HepG2 (cell line): ENCODE measurements around the gene DIAPH1. TPM values are rescaled to one million over a fixed set of nuclear protein-coding genes. Genes with fewer than 3 reads are reported as not detected.

Experiments used
- ATAC-seq: fragments of 200-7000 bp; cut with Tn5 transposase; 3 replicates; pipeline ENCODE4 v1.9.1; 2020; ENCODE audit warnings: mild to moderate bottlenecking, moderate library complexity
- BruUV-seq: library from RNA; stranded (reverse); fragments of 400-500 nt; replicated peaks from 2 replicates; lab custom pipeline; 2021; lab: Mats Ljungman, UMichigan
- CTCF ChIA-PET: fragments of 300-600 bp; formaldehyde crosslinking; extraction: SDS; loops from one replicate; lab custom pipeline; 2021; ENCODE audit warnings: low total read pairs, inconsistent platforms, low intra/inter-chr PET ratio; lab: Yijun Ruan, JAX
- POLR2A ChIA-PET: fragments of 350-600 bp; sonication (Branson Sonifier 250); formaldehyde crosslinking; loops from one replicate; lab custom pipeline; 2020; ENCODE audit warnings: antibody characterized with exemption, inconsistent platforms; lab: Yijun Ruan, JAX
- DNase-seq: peaks from one replicate; pipeline ENCODE4 v3.0.0-alpha.2; 2015; ENCODE audit warnings: low spot score
- FAIRE-seq: peaks from 3 replicates; lab custom pipeline; 2011; peaks lifted over from hg19 to GRCh38; lab: Jason Lieb, UNC
- H2AFZ ChIP-seq: one replicate; pipeline ENCODE4 v1.6.1; 2011; ENCODE audit warnings: low read length, inconsistent platforms
- H3K27ac ChIP-seq: fragments of 300-600 bp; 3 replicates; pipeline ENCODE4 v1.8.0; 2011; ENCODE audit warnings: mixed run types, mild to moderate bottlenecking, mixed read lengths, low read length, inconsistent platforms; ENCODE audit not compliant: insufficient read depth; ENCODE audit errors: extremely low read length
- H3K27me3 ChIP-seq, 2 experiments: fragments of 200-600 bp in 1 of 2; 2 replicates in 1 of 2; 3 replicates in 1 of 2; pipeline versions ENCODE4 v1.6.0 to v1.8.0; 2011; ENCODE audit warnings: low read length in 2 of 2, mild to moderate bottlenecking in 2 of 2, moderate library complexity in 2 of 2, inconsistent platforms in 1 of 2; ENCODE audit not compliant: insufficient read depth in 2 of 2, control insufficient read depth in 1 of 2
- H3K36me3 ChIP-seq, 2 experiments: fragments of 200-600 bp in 1 of 2; replicated peaks in 1 of 2; 2 replicates in 1 of 2; 3 replicates in 1 of 2; pipeline versions ENCODE4 v1.5.1 to v1.8.0; 2011; ENCODE audit warnings: low read length in 2 of 2, inconsistent platforms in 1 of 2; ENCODE audit not compliant: insufficient read depth in 2 of 2, control insufficient read depth in 1 of 2
- H3K4me1 ChIP-seq: 2 replicates; pipeline ENCODE4 v1.5.1; 2012; ENCODE audit warnings: low read length, inconsistent platforms; ENCODE audit not compliant: insufficient read depth
- H3K4me2 ChIP-seq: 2 replicates; pipeline ENCODE4 v1.6.0; 2011; ENCODE audit warnings: low read depth, low read length, inconsistent platforms
- H3K4me3 ChIP-seq, 3 experiments: fragments of 200-600 bp in 1 of 3; sonication (generic), shearing (Covaris generic) in 1 of 3; replicated peaks in 1 of 3; 2 replicates each; pipeline ENCODE4 v1.5.1; 2011 to 2016; ENCODE audit warnings: low read length in 3 of 3, inconsistent platforms in 2 of 3, low read depth in 2 of 3, mild to moderate bottlenecking in 2 of 3, control low read depth in 1 of 3, mixed read lengths in 1 of 3; ENCODE audit not compliant: insufficient read depth in 1 of 3
- H3K79me2 ChIP-seq: one replicate; pipeline ENCODE4 v1.6.1; 2011; ENCODE audit warnings: low read length, inconsistent platforms; ENCODE audit not compliant: insufficient read depth
- H3K9ac ChIP-seq: 2 replicates; pipeline ENCODE4 v1.6.0; 2011; ENCODE audit warnings: mild to moderate bottlenecking, low read depth, low read length, inconsistent platforms; ENCODE audit not compliant: insufficient read depth
- H3K9me3 ChIP-seq: 2 replicates; pipeline ENCODE4 v1.5.1; 2012; ENCODE audit warnings: mild to moderate bottlenecking, low read length
- H4K20me1 ChIP-seq: 2 replicates; pipeline ENCODE4 v1.6.0; 2011; ENCODE audit warnings: inconsistent platforms, mild to moderate bottlenecking, low read length, moderate library complexity; ENCODE audit not compliant: insufficient read depth
- ATRX ChIP-seq: sonication (generic); formaldehyde crosslinking; IDR thresholded peaks from 2 replicates; pipeline ENCODE4 v1.4.0; 2020; ENCODE audit warnings: missing genetic modification reagents, borderline replicate concordance
- DBP ChIP-seq: sonication (generic); formaldehyde crosslinking; IDR thresholded peaks from 2 replicates; pipeline ENCODE4 v1.4.0; 2020; ENCODE audit warnings: missing genetic modification reagents; ENCODE audit errors: not compliant biosample characterization
- ISL2 ChIP-seq: sonication (generic); formaldehyde crosslinking; IDR thresholded peaks from 2 replicates; pipeline ENCODE4 v1.5.0; 2020; ENCODE audit warnings: missing genetic modification reagents
- MTA3 ChIP-seq: sonication (generic); formaldehyde crosslinking; IDR thresholded peaks from 2 replicates; pipeline ENCODE4 v1.4.0; 2020; ENCODE audit warnings: missing genetic modification reagents
- NCOA1 ChIP-seq: sonication (generic); formaldehyde crosslinking; IDR thresholded peaks from 2 replicates; pipeline ENCODE4 v1.9.0; 2021; ENCODE audit warnings: missing genetic modification reagents
- TEAD2 ChIP-seq: sonication (generic); formaldehyde crosslinking; IDR thresholded peaks from 2 replicates; pipeline ENCODE4 v1.9.0; 2021; ENCODE audit warnings: missing genetic modification reagents
- ZNF160 ChIP-seq: sonication (generic); formaldehyde crosslinking; IDR thresholded peaks from 2 replicates; pipeline ENCODE4 v1.8.0; 2022; ENCODE audit warnings: mild to moderate bottlenecking, inconsistent platforms, missing genetic modification reagents
- ZNF30 ChIP-seq: sonication (generic); formaldehyde crosslinking; IDR thresholded peaks from 2 replicates; pipeline ENCODE4 v1.5.0; 2020; ENCODE audit warnings: mild to moderate bottlenecking, missing genetic modification reagents
- ZNF468 ChIP-seq: sonication (generic); formaldehyde crosslinking; IDR thresholded peaks from 2 replicates; pipeline ENCODE4 v1.8.0; 2022; ENCODE audit warnings: mild to moderate bottlenecking, moderate library complexity, missing genetic modification reagents
- ZNF552 ChIP-seq: sonication (generic); formaldehyde crosslinking; IDR thresholded peaks from 2 replicates; pipeline ENCODE4 v1.9.0; 2022; ENCODE audit warnings: missing genetic modification reagents, mild to moderate bottlenecking, borderline replicate concordance
- ZNF589 ChIP-seq: sonication (generic); formaldehyde crosslinking; conservative IDR thresholded peaks from 2 replicates; pipeline ENCODE4 v1.8.0; 2022; ENCODE audit warnings: mild to moderate bottlenecking, moderate library complexity, missing genetic modification reagents
- ZNF703 ChIP-seq: sonication (generic); formaldehyde crosslinking; IDR thresholded peaks from 2 replicates; pipeline ENCODE4 v1.5.1; 2020; ENCODE audit warnings: missing genetic modification reagents, mild to moderate bottlenecking, moderate library complexity, borderline replicate concordance
- ZNF720 ChIP-seq: sonication (generic); formaldehyde crosslinking; IDR thresholded peaks from 2 replicates; pipeline ENCODE4 v1.4.0; 2020; ENCODE audit warnings: missing genetic modification reagents
- ZNF776 ChIP-seq: sonication (generic); formaldehyde crosslinking; IDR thresholded peaks from 2 replicates; pipeline ENCODE4 v1.4.0; 2020; ENCODE audit warnings: mild to moderate bottlenecking, missing genetic modification reagents
- WGBS: methylation state at CpG from one replicate; pipeline ENCODE4 v1.1.6; 2017; ENCODE audit warnings: low lambda C conversion rate; 5-methylcytosine and 5-hydroxymethylcytosine counted together
- in situ Hi-C: cut with HindIII; loops from 2 replicates; pipeline ENCODE4 v1.10.0; 2017; ENCODE audit warnings: low pct_unique_long_range_greater_than_20kb; ENCODE audit not compliant: extremely low pct_ligation_motif_present
- intact Hi-C: fragments of 100-400 bp; cut with micrococcal nuclease; formaldehyde crosslinking; loops from one replicate; pipeline ENCODE4 v1.10.0; 2022; ENCODE audit not compliant: unreplicated experiment
- polyA plus RNA-seq, 8 experiments: library from polyadenylated mRNA; depleted of rRNA in 3 of 8; stranded (reverse) in 7 of 8; unstranded in 1 of 8; fragments of >200 nt; fragmentation: Illumina TruSeq in 4 of 8; extraction: Trizol in 4 of 8; gene quantifications; 2 replicates each; pipeline versions ENCODE4 v1.2.1 to v1.2.3, GENCODE V29; 2011 to 2016; ENCODE audit warnings: low read depth in 4 of 8, missing spikeins in 1 of 8, mixed read lengths in 1 of 8; ENCODE audit not compliant: insufficient read depth in 1 of 8
- total RNA-seq, 5 experiments: library from RNA; depleted of rRNA; stranded (reverse); fragments of >200 nt; fragmentation: Illumina TruSeq; extraction: Trizol; gene quantifications; 2 replicates each; pipeline ENCODE4 v1.2.3, GENCODE V29; 2016; ENCODE audit warnings: low read depth in 1 of 5
- TF ChIP-seq, protein P1 (sequence below): sonication (generic); formaldehyde crosslinking; conservative IDR thresholded peaks from 2 replicates; pipeline ENCODE4 v1.8.0; 2022; ENCODE audit warnings: mild to moderate bottlenecking, moderate library complexity, missing genetic modification reagents
- TF ChIP-seq, protein P2 (sequence below): sonication (generic); formaldehyde crosslinking; IDR thresholded peaks from 2 replicates; pipeline ENCODE4 v1.8.0; 2023; ENCODE audit warnings: mild to moderate bottlenecking, missing genetic modification reagents
- TF ChIP-seq, protein P3 (sequence below): IDR thresholded peaks from 2 replicates; pipeline ENCODE4 v1.6.1; 2016; ENCODE audit warnings: mild to moderate bottlenecking, missing biosample characterization, missing genetic modification reagents

Gene DIAPH1
- total and polyA plus RNA-seq, 2 of the 13 experiments (the other 11 are each of a cell fraction or from before 2014, with no cell fraction given): 25.1 to 33.9 TPM

DNA sequence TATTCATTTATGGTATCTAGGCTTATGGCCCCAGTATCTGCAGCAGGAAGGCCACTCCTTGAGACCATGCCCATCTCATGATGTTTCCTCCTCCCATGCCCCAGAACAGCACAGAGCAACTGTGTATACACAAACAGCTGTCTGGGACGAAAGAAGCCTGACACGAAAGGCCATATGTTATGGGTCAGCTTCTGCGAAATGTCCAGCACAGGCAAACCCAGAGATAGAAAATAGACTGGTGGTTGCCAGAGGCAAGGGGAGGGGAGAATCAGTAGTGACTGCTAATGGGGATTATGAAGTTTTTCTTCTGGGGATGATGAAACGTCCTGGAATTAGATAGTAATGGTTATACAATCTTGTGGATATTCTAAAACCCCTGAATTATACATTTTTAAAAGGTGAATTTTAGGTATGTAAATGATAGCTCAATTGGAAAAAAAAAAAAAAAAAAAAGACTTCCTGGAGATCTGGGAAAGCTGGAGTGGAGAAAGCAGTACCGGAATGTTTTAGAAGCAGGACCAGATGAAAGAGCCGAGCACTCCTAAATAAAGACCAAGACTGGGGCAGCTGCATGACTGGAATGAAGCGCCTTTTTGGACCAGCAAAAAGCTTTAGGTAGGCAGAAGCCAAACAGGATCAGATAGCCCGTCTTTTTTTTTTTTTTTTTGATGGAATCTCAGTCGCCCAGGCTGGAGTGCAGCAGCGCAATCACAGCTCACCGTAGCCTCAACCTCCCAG, 100.8 kb downstream of the DIAPH1 start (continued):
- TF ChIP-seq ZNF589 (CRISPR knock-in tag) (no peak), DBP (CRISPR knock-in tag) (no peak), ZNF468 (CRISPR knock-in tag) (no peak)
- TF ChIP-seq, protein P1, sequence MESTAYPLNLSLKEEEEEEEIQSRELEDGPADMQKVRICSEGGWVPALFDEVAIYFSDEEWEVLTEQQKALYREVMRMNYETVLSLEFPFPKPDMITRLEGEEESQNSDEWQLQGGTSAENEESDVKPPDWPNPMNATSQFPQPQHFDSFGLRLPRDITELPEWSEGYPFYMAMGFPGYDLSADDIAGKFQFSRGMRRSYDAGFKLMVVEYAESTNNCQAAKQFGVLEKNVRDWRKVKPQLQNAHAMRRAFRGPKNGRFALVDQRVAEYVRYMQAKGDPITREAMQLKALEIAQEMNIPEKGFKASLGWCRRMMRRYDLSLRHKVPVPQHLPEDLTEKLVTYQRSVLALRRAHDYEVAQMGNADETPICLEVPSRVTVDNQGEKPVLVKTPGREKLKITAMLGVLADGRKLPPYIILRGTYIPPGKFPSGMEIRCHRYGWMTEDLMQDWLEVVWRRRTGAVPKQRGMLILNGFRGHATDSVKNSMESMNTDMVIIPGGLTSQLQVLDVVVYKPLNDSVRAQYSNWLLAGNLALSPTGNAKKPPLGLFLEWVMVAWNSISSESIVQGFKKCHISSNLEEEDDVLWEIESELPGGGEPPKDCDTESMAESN (CRISPR knock-in tag): no peak
- TF ChIP-seq, all 625 proteins: peak for 0

- intact Hi-C loops (no loop called here), in situ Hi-C loops (no loop called here)
- no peak overlapping the region for H3K9ac ChIP-seq
- no peaks in the 10 kb centered on the region for H3K27me3 ChIP-seq
- FAIRE-seq (no peak), ATAC-seq (no peak), DNase-seq (no peak)
- ChIA-PET POLR2A (no interaction called here), CTCF (no interaction called here)
- TF ChIP-seq MTA3: no peak
- TF ChIP-seq ZNF552 (CRISPR knock-in tag): no peak
- TF ChIP-seq TEAD2 (CRISPR knock-in tag): no peak
- no peak for TF ChIP-seq ZNF160 (CRISPR knock-in tag)
- TF ChIP-seq ISL2 (CRISPR knock-in tag): no peak
- TF ChIP-seq ZNF720 (CRISPR knock-in tag): no peak
- TF ChIP-seq ATRX (CRISPR knock-in tag): no peak
- no peak for TF ChIP-seq NCOA1 (CRISPR knock-in tag)
- no peak for TF ChIP-seq ZNF30 (CRISPR knock-in tag)
- TF ChIP-seq, protein P2, sequence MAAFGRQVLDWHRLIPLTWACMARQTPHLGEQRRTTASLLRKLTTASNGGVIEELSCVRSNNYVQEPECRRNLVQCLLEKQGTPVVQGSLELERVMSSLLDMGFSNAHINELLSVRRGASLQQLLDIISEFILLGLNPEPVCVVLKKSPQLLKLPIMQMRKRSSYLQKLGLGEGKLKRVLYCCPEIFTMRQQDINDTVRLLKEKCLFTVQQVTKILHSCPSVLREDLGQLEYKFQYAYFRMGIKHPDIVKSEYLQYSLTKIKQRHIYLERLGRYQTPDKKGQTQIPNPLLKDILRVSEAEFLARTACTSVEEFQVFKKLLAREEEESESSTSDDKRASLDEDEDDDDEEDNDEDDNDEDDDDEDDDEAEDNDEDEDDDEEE: no peak
- TF ChIP-seq, protein P3, sequence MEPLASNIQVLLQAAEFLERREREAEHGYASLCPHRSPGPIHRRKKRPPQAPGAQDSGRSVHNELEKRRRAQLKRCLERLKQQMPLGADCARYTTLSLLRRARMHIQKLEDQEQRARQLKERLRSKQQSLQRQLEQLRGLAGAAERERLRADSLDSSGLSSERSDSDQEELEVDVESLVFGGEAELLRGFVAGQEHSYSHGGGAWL: no peak
- TF ChIP-seq ZNF703: no peak
- TF ChIP-seq ZNF776 (CRISPR knock-in tag): no peak
- H3K79me2 ChIP-seq: no peaks in the 10 kb centered on the region
- WGBS: over 99% methylated on average over 8 of the region's 8 CpGs
- H3K4me1 ChIP-seq: peaks cover 10% of the 10 kb centered on the region; the same call in 1 of the 2 replicates
- peaks cover 19 to 72% of the 10 kb centered on the region in 2 experiments for H3K36me3 ChIP-seq
- H3K9me3 ChIP-seq: no peaks in the 10 kb centered on the region
- no peak overlapping the region for H2AFZ ChIP-seq
- H3K4me3 ChIP-seq: no peak overlapping the region
- no peak overlapping the region for H3K4me2 ChIP-seq
- BruUV-seq: no TSS peak
- H3K27ac ChIP-seq: no peak overlapping the region
- no peaks in the 10 kb centered on the region for H4K20me1 ChIP-seq
Measured at GRCh38 chr5:141517312-141517711, 101.5 kb downstream of the DIAPH1 start.
